8988T (cell line): ENCODE results near the gene DKKL1.

ENCODE experiments used
- DNase-seq: peaks from one replicate; pipeline ENCODE4 v3.0.0; 2011

The DKKL1 gene

DNA sequence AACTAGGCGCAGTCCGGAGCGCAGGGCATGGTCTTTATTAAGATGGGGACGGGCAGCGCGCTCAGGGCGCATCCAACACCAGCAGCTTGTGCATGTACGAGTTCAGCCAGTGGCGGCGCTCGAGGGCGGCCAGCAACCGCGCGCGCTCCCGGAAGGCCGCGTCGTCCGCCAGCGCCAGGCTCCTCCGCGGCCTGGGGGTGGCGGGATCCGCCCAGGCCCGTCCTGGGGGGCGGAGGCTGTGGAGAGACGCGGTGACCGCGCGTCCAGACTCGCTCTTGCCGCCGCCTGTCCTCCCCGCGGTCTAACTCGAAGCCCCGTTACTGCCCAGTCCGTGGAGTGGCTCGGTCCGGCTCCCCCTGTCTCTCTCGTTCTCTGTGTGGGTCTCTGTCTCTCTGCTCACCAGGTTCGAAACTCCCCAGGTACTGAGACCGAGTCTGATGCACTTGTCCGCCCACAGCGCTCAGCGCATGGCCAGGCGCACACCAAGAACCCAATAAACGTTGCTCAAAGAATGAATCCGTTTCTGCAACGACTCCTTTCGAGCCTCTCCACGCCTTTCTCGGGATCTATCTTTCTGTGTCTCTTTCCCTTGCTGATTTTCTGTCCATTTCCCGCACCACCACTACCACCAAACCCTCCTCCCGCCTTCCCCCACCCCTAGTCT lies 58.9 kb downstream of the DKKL1 start:
- DNase-seq, result no peak

DNA sequence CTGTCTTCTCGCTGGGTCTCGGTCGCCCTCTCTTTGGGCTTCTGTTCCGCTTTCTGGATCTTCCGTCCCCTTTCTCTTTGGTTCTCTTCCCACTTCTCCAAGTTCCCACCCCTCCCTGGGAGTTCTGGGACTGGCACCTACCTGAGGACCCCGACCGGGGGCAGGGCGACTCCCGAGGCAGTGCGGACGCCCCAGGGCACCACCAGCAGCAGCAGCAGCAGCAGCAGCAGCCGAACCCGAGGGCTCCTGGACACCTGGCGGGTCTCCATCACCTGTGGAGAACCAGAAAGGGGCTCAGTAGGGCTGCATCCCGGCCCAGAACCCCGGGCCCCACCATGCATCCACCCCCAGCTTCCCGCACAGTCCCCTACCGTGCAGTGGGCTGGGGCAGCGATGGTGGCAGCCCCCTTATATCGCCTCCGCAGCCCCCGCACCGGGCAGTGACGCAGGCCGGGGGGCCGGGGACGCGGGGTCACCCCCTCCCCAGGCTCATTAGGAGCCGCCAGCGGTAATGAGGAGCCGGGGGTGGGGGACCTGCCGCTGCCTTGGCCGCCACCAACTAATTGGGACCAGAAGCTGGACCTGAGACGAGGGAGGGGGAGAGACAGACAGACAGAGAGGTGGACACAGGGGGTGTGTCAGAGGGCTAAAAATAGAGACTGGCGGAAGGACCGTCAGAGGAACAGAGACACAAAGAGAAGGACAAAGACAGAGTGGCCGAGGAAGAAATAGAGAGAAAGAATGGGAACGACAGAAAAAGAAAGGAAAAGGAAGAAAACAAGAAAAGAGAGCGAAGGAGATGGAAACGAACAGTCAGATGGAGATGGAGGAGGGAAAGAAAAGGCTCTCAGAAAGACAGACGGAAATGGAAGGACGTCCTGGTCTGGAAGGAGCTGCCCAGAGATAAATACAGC lies 59.7 kb downstream of the DKKL1 start, which contains the start of gene PTH2:
Gene PTH2 (minus strand): TSS at position 371 of the 914 bp plus-strand sequence. CDS start 102 bp downstream, at position 269.
- DNase-seq, result no peak

DNA sequence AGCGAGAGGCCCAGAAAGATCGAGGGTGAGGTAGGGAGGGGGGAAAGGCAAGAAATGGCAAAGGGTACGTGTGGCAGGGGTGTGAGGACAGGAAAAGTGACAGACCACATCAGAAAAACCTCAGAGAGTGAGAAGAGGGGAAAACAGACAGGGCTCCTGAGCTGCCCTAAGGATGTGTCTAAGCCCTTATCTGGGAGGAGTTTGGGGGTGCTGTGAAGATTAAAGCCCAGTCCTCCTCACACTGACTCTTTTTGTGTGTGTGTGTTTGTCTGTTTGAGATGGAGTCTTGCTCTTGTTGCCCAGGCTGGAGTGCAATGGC lies 60.3 kb downstream of the DKKL1 start:
- no peak for DNase-seq
